ENCODE results near the gene ADAMTSL3. TPM values are rescaled to one million over a fixed set of nuclear protein-coding genes. Genes with fewer than 3 reads are reported as not detected.
A peak's percentile ranks its signal among the peaks of the same experiment; 100 is the strongest.
"Not testable (repeated sequence)": the region's sequence is repeated elsewhere in the genome, so short reads cannot be mapped to it uniquely, and the experiment has no call there.

ADAMTSL3 gene
- total RNA-seq, 1 donor from 2014 or later = 0.32 TPM

- H3K4me3 Mint-ChIP-seq (ENCODE audit: unreplicated experiment) = no peak overlapping the region
Observed at GRCh38 chr15:84023636-84024035, 369.7 kb downstream of the ADAMTSL3 start.

GRCh38 chr15:84033793-84034553 lies 380.1 kb downstream of the ADAMTSL3 start:
- no peak overlapping the region for H3K27ac Mint-ChIP-seq (ENCODE audit: unreplicated experiment)
- H3K27me3 Mint-ChIP-seq (ENCODE audit: unreplicated experiment) = no peaks in the 10 kb centered on the region
- DNase-seq = no peak
- H3K36me3 Mint-ChIP-seq (ENCODE audit: unreplicated experiment) = peaks cover 5% of the 10 kb centered on the region
- TF ChIP-seq CTCF (IDR thresholded peaks at IDR 0.05; ENCODE audit: partially characterized antibody, unreplicated experiment) = no peak
- no peak overlapping the region for H3K4me3 Mint-ChIP-seq (ENCODE audit: unreplicated experiment)
- H3K4me1 Mint-ChIP-seq (ENCODE audit: low read depth, unreplicated experiment) = no peaks in the 10 kb centered on the region
- H3K9me3 Mint-ChIP-seq (ENCODE audit: unreplicated experiment) = no peaks in the 10 kb centered on the region

More at GRCh38 chr15:84023636-84024035, 369.7 kb downstream of the ADAMTSL3 start:
- Mint-ChIP-seq H3K9me3 (ENCODE audit: unreplicated experiment) (peaks cover 4% of the 10 kb centered on the region), H3K27me3 (ENCODE audit: unreplicated experiment) (peaks cover 5% of the 10 kb centered on the region), H3K36me3 (ENCODE audit: unreplicated experiment) (no peaks in the 10 kb centered on the region), H3K4me1 (ENCODE audit: low read depth, unreplicated experiment) (peaks cover 5% of the 10 kb centered on the region), H3K27ac (ENCODE audit: unreplicated experiment) (no peak overlapping the region)
- peak; percentile 35 for DNase-seq
- TF ChIP-seq CTCF (IDR thresholded peaks at IDR 0.05; ENCODE audit: partially characterized antibody, unreplicated experiment) = peak; percentile 62

- peak; percentile 70 for TF ChIP-seq CTCF (IDR thresholded peaks at IDR 0.05; ENCODE audit: partially characterized antibody, unreplicated experiment)
- Mint-ChIP-seq H3K27ac (ENCODE audit: unreplicated experiment) (no peak overlapping the region), H3K9me3 (ENCODE audit: unreplicated experiment) (no peaks in the 10 kb centered on the region), H3K27me3 (ENCODE audit: unreplicated experiment) (no peaks in the 10 kb centered on the region), H3K4me3 (ENCODE audit: unreplicated experiment) (no peak overlapping the region), H3K4me1 (ENCODE audit: low read depth, unreplicated experiment) (no peaks in the 10 kb centered on the region), H3K36me3 (ENCODE audit: unreplicated experiment) (no peaks in the 10 kb centered on the region)
- DNase-seq = no peak
Observed at GRCh38 chr15:84034578-84035398, 380.9 kb downstream of the ADAMTSL3 start.

- Mint-ChIP-seq H3K4me1 (ENCODE audit: low read depth, unreplicated experiment) (no peaks in the 10 kb centered on the region), H3K27ac (ENCODE audit: unreplicated experiment) (no peak overlapping the region), H3K27me3 (ENCODE audit: unreplicated experiment) (no peaks in the 10 kb centered on the region), H3K4me3 (ENCODE audit: unreplicated experiment) (no peak overlapping the region), H3K36me3 (ENCODE audit: unreplicated experiment) (no peaks in the 10 kb centered on the region), H3K9me3 (ENCODE audit: unreplicated experiment) (no peaks in the 10 kb centered on the region)
- no peak for DNase-seq
- peak; percentile 55 for TF ChIP-seq CTCF (IDR thresholded peaks at IDR 0.05; ENCODE audit: partially characterized antibody, unreplicated experiment)
Observed at GRCh38 chr15:84035399-84035766, 381.5 kb downstream of the ADAMTSL3 start.

GRCh38 chr15:84037301-84037700 lies 383.4 kb downstream of the ADAMTSL3 start:
- no peak overlapping the region for H3K27ac Mint-ChIP-seq (ENCODE audit: unreplicated experiment)
- TF ChIP-seq CTCF (IDR thresholded peaks at IDR 0.05; ENCODE audit: partially characterized antibody, unreplicated experiment) = no peak
- no peak for DNase-seq
- H3K4me3 Mint-ChIP-seq (ENCODE audit: unreplicated experiment) = no peak overlapping the region
- peaks cover 4% of the 10 kb centered on the region for H3K36me3 Mint-ChIP-seq (ENCODE audit: unreplicated experiment)
- H3K4me1 Mint-ChIP-seq (ENCODE audit: low read depth, unreplicated experiment) = no peaks in the 10 kb centered on the region
- no peaks in the 10 kb centered on the region for H3K27me3 Mint-ChIP-seq (ENCODE audit: unreplicated experiment)
- peaks cover 4% of the 10 kb centered on the region for H3K9me3 Mint-ChIP-seq (ENCODE audit: unreplicated experiment)

- not testable (repeated sequence) for DNase-seq; H3K27me3 Mint-ChIP-seq (ENCODE audit: unreplicated experiment); H3K9me3 Mint-ChIP-seq (ENCODE audit: unreplicated experiment); H3K27ac Mint-ChIP-seq (ENCODE audit: unreplicated experiment); H3K4me1 Mint-ChIP-seq (ENCODE audit: low read depth, unreplicated experiment); H3K4me3 Mint-ChIP-seq (ENCODE audit: unreplicated experiment)
- H3K36me3 Mint-ChIP-seq (ENCODE audit: unreplicated experiment) = peaks cover 12% of the 10 kb centered on the region
Observed at GRCh38 chr15:84042434-84043056, 388.6 kb downstream of the ADAMTSL3 start.

Measured in glutamatergic neuron (in vitro differentiated cells).